GM19035 (cell line): Measurements from ENCODE around the gene OBSCN.

Experiments used
- ATAC-seq: cut with Tn5 transposase; IDR thresholded peaks from one replicate; pipeline ENCODE4 v1.9.1; 2021; ENCODE audit not compliant: unreplicated experiment

The OBSCN gene

DNA sequence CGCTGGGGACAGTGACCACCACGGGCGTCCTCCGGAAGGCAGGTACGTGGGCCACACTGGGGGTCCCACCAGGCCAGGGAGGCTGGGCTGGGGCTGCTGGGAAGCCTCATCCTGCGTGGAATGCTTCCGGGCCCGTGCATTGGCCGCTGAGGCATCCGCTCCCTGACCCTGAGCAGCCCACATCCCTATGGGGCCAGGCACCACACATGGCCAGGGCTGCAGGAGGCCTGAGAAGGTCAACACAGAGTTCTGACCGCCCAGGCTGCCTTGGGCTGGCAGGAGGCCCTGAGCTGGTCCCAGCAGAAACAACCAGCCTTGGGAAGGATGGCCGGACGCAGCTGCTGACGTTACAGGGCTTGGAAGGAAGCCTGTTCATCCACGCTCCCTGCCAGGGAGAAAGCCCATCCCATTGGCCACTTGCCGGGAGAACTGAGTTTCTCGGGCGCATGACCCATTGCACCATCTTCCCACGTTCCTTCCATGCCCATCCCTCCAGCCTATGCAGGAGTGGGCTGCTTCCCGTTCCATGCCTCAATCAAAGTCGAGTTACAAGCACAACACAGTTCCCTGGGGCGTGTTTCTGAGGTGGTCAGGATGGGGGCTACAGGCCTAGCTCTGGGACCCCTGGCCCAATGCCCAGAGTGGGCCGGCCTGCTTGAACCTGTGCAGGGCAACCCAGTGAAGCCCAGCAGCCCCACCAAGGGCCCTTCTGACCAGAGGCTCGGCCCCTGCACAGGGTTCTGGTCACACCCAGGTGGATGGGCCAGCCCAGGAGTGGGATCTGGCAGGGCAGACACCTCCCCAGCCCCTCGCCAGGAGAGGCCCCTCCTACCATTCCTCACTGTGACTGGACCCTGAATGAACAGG, 167.1 kb downstream of the OBSCN start:
- no peak for ATAC-seq

DNA sequence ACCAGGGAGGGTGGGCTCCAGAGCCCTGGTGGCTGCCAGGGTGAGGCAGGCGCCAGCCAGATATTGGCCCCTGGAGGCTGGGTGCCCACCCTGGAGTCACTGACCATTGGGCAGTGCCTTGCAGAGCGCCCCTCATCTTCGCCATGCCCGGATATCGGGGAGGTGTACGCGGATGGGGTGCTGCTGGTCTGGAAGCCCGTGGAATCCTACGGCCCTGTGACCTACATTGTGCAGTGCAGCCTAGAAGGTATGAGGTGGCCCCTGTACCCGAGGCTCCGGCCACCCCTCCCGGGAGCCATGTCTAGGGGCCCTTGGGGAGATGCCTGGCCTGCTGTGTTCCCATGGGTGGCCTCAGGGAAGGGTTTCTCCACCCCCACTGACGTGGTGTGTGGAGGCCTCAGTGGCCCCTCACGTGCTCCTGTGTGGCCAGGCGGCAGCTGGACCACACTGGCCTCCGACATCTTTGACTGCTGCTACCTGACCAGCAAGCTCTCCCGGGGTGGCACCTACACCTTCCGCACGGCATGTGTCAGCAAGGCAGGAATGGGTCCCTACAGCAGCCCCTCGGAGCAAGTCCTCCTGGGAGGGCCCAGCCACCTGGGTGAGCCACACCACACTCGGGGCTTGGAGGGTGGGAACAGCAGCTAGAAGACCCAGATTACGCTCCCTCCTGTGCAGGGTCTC, 167.9 kb downstream of the OBSCN start:
- no peak for ATAC-seq

- ATAC-seq: no peak
Observed at GRCh38 chr1:228376262-228376628, 168.4 kb downstream of the OBSCN start.

DNA sequence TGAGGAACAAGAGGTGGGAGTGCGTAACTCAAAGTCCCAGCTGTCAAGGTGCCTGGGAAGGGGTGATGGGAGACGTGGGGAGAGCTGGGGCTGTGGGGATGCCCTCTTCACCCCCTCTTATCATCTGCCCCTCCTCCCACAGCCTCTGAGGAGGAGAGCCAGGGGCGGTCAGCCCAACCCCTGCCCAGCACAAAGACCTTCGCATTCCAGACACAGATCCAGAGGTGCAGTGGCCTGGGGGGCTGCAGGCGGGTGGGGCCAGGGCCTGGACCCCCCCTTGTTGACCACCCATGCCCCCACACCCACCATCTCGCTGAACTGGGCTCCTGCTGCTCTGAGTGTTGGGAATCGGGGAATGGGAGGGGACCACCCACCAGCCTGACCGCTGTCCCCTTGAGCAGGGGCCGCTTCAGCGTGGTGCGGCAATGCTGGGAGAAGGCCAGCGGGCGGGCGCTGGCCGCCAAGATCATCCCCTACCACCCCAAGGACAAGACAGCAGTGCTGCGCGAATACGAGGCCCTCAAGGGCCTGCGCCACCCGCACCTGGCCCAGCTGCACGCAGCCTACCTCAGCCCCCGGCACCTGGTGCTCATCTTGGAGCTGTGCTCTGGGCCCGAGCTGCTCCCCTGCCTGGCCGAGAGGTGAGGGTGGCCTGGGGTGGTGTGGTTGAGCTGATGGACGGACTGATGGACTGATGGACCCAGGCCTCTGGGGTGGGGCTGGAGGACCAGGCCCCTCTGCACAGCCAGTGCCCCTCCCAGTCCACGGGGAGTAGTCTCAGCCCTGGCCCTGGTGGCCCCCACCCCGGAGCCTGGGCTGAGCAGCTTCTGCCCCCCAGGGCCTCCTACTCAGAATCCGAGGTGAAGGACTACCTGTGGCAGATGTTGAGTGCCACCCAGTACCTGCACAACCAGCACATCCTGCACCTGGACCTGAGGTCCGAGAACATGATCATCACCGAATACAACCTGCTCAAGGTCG, 169.1 kb downstream of the OBSCN start:
- ATAC-seq: no peak

DNA sequence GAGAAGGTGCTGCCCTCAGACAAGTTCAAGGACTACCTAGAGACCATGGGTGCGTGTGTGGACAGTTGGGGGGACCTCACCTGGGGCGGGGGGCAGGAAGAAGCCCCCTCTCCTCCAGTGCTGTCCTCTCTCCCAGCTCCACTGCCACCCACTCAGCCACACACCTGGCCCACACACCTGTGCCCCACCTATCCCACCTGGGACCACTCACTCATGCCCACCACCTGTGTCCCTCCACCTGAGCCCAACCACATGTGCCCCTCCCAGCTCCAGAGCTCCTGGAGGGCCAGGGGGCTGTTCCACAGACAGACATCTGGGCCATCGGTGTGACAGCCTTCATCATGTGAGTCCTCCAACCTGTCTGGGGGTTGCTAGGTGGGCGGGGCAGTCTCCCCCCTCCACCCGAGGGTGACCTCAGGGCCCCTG, 169.8 kb downstream of the OBSCN start:
- no peak for ATAC-seq

DNA sequence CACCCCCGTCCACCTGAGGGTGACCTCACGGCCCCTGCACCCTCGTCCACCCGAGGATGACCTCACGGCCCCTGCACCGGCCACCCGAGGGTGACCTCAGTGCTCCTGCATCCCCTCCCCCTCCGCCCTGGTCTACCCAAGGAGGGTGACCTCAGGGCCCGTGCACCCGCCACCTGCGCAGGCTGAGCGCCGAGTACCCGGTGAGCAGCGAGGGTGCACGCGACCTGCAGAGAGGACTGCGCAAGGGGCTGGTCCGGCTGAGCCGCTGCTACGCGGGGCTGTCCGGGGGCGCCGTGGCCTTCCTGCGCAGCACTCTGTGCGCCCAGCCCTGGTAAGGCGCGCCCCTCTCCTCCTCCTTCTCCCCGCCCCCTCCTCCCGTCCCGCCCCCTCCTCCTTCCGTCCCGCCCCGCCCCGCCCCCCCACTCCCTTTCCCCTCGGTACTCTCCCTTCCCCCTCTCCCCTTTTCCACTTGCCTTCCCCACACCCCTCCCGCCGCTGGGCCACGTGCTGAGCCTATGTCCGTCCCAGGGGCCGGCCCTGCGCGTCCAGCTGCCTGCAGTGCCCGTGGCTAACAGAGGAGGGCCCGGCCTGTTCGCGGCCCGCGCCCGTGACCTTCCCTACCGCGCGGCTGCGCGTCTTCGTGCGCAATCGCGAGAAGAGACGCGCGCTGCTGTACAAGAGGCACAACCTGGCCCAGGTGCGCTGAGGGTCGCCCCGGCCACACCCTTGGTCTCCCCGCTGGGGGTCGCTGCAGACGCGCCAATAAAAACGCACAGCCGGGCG, 170.4 kb downstream of the OBSCN start:
- no peak for ATAC-seq

DNA sequence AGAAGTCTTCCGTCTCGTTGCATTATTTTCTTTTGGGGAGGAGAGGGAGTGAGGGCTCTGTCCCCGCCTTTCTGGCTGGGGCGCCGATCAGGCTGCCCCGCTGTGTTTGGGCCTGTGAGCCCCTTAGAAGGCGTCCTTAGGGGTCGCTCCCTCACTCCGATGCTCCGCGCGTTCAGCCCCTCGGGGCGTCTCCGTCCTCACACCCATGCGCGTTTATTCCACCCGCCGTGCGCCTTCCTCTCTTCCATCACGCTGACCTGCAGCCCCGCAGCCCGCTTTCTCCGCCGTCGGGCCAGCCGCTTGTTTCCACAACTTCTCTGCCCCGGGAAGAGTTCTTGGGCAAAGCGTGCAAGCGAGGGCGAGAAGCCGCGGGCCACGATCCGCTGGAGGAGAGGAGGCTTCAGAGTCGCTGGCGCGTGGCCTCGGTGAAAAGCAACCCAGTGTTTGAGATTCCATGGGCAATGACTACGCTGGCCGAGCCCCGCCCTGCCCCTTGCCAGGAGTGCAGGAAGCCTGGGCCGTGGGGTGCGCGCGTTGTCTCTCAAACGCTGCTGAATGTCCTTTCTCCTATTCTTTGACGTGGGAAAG, 171.1 kb downstream of the OBSCN start:
- no peak for ATAC-seq

DNA sequence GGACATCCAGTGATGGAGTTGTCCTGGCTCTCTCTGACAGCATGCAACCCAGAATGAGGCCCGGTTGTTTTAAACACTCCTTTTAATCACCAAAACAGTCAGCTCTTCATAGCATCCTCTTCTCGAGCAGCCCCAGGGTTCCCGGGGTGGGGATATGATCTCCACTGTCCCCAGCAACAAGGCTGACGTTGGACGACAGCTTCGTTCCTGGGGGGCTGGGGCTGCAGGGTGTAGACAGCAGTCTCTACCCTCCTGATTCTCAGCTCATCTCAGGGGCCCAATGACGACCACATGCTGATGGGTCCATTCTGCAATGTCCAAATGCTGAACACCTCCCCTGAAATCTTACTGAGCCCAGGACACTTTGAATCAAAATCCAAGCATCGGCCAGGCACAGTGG, 171.8 kb downstream of the OBSCN start:
- ATAC-seq: no peak

DNA sequence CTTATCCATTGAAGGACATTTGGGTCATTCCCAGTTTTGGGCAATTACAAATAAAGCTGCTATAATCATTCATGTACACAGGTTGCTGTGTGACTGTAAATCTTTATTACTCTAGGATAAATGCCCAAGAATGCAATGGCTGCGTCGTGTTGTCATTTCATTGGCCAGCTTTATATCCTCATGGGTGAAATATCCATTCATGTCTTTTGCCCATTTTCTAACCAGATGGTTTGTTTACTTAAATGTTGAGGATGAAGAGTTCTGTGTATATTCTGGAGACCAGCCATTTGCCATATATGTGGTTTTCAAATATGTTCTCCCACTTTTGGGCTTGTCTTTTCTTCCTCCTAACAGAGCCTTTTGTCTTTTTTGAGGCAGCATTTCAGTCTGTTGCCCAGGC, 173.5 kb downstream of the OBSCN start:
- no peak for ATAC-seq

- ATAC-seq: no peak
Observed at GRCh38 chr1:228383773-228384172, 175.9 kb downstream of the OBSCN start.

DNA sequence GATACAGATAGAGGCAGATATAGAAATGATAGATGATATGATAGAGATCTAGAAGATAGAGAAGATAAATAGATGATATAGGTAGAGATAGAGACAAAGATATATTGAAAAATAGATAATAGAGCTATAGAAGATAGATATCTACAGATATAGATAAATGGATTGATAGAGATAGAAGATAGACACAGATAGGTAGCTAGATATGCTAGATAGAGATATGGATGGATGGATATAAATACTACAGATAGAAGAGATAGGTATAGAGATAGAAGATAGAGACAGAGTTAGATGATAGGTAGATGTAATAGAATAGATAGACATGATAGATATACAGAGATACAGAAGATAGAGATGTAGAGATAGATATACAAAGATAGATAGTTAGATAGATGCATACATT, 177.4 kb downstream of the OBSCN start:
- ATAC-seq: no peak

GRCh38 chr1:228387321-228387720, 179.5 kb downstream of the OBSCN start:
- ATAC-seq: no peak

- ATAC-seq: no peak
Observed at GRCh38 chr1:228390649-228391048, 182.8 kb downstream of the OBSCN start.

GRCh38 chr1:228391411-228392020, 183.7 kb downstream of the OBSCN start:
- ATAC-seq: no peak

DNA sequence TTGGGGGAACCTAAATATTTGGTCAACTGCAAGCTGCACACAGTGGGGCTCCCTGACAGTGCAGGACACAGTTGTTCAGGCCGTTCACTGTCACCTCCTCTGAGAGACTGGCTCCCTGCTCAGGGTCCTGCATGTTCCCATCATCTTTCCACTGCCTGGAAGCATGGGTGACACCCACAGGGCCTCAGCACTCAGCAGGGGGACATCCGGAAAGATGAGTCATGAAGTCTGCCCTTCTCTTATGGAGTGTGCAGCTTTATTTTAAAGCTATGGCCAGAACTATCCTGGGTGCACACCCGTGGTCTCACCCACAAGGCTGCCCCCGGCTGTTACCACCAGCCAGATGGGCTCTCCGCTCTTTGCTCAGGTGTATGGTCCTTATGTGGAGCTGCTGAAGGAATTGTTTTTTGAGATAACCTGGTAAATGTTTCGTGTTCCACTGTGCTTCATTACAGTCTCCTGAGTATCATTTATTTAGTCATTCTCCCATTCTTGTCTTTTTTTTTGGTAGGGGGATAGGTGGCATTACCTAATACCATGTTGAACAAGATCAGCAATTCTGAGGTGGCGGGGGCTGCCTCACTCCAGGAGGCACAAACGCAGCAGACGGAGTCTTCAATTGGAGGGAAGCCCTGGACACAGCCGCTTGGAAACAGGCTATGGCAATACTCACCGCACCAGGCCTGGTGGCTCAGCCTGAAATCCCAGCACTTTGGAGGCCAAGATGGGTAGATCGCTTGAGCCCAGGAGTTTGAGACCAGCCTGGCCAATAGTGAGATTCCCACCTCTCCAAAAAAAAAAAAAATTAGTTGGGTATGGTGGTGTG, 184.5 kb downstream of the OBSCN start:
- no peak for ATAC-seq

- ATAC-seq: no peak
Observed at GRCh38 chr1:228393268-228393701, 185.4 kb downstream of the OBSCN start.

GRCh38 chr1:228393811-228394570, 186.1 kb downstream of the OBSCN start:
- no peak for ATAC-seq
